A549 (cell line): ENCODE results near the gene CFAP410. TPM values are rescaled to one million over a fixed set of nuclear protein-coding genes. Genes with fewer than 3 reads are reported as not detected.

ENCODE experiments used
- ATAC-seq, 2 experiments: fragments of 200-7000 bp in 1 of 2; fragments of >200 bp in 1 of 2; cut with Nextera tagmentation in 1 of 2; cut with Tn5 transposase in 1 of 2; 3 replicates each; pipeline versions ENCODE4 v1.8.0 to v1.9.1; 2018 to 2020; ENCODE audit warnings: mild to moderate bottlenecking in 1 of 2, moderate library complexity in 1 of 2
- CTCF ChIA-PET: fragments of 300-600 bp; sonication (Branson Sonifier 250); formaldehyde crosslinking; extraction: SDS; loops from one replicate; lab custom pipeline; 2021; ENCODE audit warnings: antibody characterized with exemption, inconsistent platforms; lab: Yijun Ruan, JAX
- POLR2A ChIA-PET: fragments of 350-600 bp; formaldehyde crosslinking; extraction: SDS; loops from one replicate; lab custom pipeline; 2021; ENCODE audit warnings: antibody characterized with exemption, inconsistent platforms; lab: Yijun Ruan, JAX
- DNase-seq, 2 experiments: peaks; one replicate each; pipeline versions ENCODE4 v3.0.0 to v3.0.0-alpha.2; 2011 to 2016; ENCODE audit warnings: low read depth in 1 of 2, low spot score in 1 of 2
- FAIRE-seq: peaks from 2 replicates; lab custom pipeline; 2011; peaks lifted over from hg19 to GRCh38; lab: Jason Lieb, UNC
- H3K27ac ChIP-seq, 2 experiments: fragments of >200 bp; sonication (Bioruptor Twin); formaldehyde crosslinking; 3 replicates each; pipeline ENCODE4 v1.5.1; 2016 to 2017
- H3K4me1 ChIP-seq: fragments of >200 bp; sonication (Bioruptor Twin); formaldehyde crosslinking; 3 replicates; pipeline ENCODE4 v1.6.1; 2016
- H3K4me2 ChIP-seq: fragments of >200 bp; sonication (Bioruptor Twin); formaldehyde crosslinking; 3 replicates; pipeline ENCODE4 v1.6.1; 2016
- H3K4me3 ChIP-seq: fragments of >200 bp; sonication (Bioruptor Twin); formaldehyde crosslinking; 3 replicates; pipeline ENCODE4 v1.5.1; 2016
- H3K9me3 ChIP-seq: fragments of >200 bp; sonication (Bioruptor Twin); formaldehyde crosslinking; 3 replicates; pipeline ENCODE4 v1.6.1; 2016
- BCL3 ChIP-seq: fragments of >200 bp; sonication (Bioruptor Twin); formaldehyde crosslinking; IDR thresholded peaks from 3 replicates; pipeline ENCODE4 v1.6.1; 2016
- EHMT2 ChIP-seq: fragments of 200-600 bp; sonication (generic); IDR thresholded peaks from 2 replicates; pipeline ENCODE4 v1.6.1; 2016; ENCODE audit warnings: antibody characterized with exemption, low read depth, mild to moderate bottlenecking, moderate library complexity
- FOSB ChIP-seq: fragments of 250-450 bp; sonication (Bioruptor Pico); IDR thresholded peaks from 2 replicates; pipeline ENCODE4 v1.5.0; 2020; ENCODE audit warnings: mild to moderate bottlenecking, moderate library complexity
- FOSL2 ChIP-seq, 2 experiments: fragments of 450-650 bp in 1 of 2; fragments of >200 bp in 1 of 2; sonication (Bioruptor Twin) in 1 of 2; formaldehyde crosslinking; IDR thresholded peaks; 2 replicates each; pipeline versions ENCODE4 v1.5.0 to v1.6.1; 2016 to 2020; ENCODE audit warnings: mild to moderate bottlenecking in 1 of 2, moderate library complexity in 1 of 2
- GATA3 ChIP-seq: IDR thresholded peaks from 2 replicates; pipeline ENCODE4 v1.6.1; 2012; ENCODE audit warnings: borderline replicate concordance
- MAFK ChIP-seq: fragments of 450-650 bp; IDR thresholded peaks from 2 replicates; pipeline ENCODE4 v1.6.1; 2014; ENCODE audit not compliant: partially characterized antibody
- NR3C1 ChIP-seq: fragments of >200 bp; sonication (Bioruptor Twin); formaldehyde crosslinking; IDR thresholded peaks from 3 replicates; pipeline ENCODE4 v1.6.1; 2017
- PHF8 ChIP-seq: fragments of 200-600 bp; sonication (generic); IDR thresholded peaks from 2 replicates; pipeline ENCODE4 v1.6.1; 2016; ENCODE audit warnings: low read depth, mild to moderate bottlenecking, antibody characterized with exemption, moderate library complexity, borderline replicate concordance
- RFX5 ChIP-seq: fragments of 450-650 bp; IDR thresholded peaks from 2 replicates; pipeline ENCODE4 v1.7.1; 2014; ENCODE audit warnings: antibody characterized with exemption, mild to moderate bottlenecking, moderate library complexity
- RNF2 ChIP-seq: fragments of 200-600 bp; sonication (generic); IDR thresholded peaks from 2 replicates; pipeline ENCODE4 v1.6.1; 2016; ENCODE audit warnings: low read depth, mild to moderate bottlenecking, antibody characterized with exemption, moderate library complexity, borderline replicate concordance
- SREBF2 ChIP-seq: fragments of 450-650 bp; IDR thresholded peaks from 2 replicates; pipeline ENCODE4 v1.6.1; 2014; ENCODE audit warnings: mild to moderate bottlenecking, moderate library complexity
- TP53 ChIP-seq: fragments of 250-450 bp; sonication (Bioruptor Pico); IDR thresholded peaks from 2 replicates; pipeline ENCODE4 v1.5.0; 2021; ENCODE audit warnings: mild to moderate bottlenecking, moderate library complexity
- ZC3H11A ChIP-seq: fragments of 450-650 bp; IDR thresholded peaks from 2 replicates; pipeline ENCODE4 v1.6.1; 2014; ENCODE audit warnings: antibody characterized with exemption, mild to moderate bottlenecking
- ZNF302 ChIP-seq: fragments of 250-450 bp; sonication (Bioruptor Pico); IDR thresholded peaks from 2 replicates; pipeline ENCODE4 v1.9.0; 2021; ENCODE audit warnings: inconsistent platforms, mild to moderate bottlenecking, moderate library complexity
- WGBS: methylation state at CpG from one replicate; pipeline ENCODE4 v1.1.6; 2017; ENCODE audit errors: missing lambda C conversion rate; 5-methylcytosine and 5-hydroxymethylcytosine counted together
- polyA plus RNA-seq, 4 experiments: library from polyadenylated mRNA; depleted of rRNA in 3 of 4; stranded (reverse); fragments of >200 nt; fragmentation: RNase III in 1 of 4; extraction: RNeasy Plus Mini Kit Qiagen cat#74134 plus additional on column Dnase treatment in 1 of 4; gene quantifications; 2 replicates in 3 of 4; 3 replicates in 1 of 4; pipeline ENCODE4 v1.2.3, GENCODE V29; 2011 to 2017
- TF ChIP-seq, protein P1 (sequence below): fragments of 200-600 bp; sonication (generic); IDR thresholded peaks from 2 replicates; pipeline ENCODE4 v1.6.1; 2016; ENCODE audit warnings: antibody characterized with exemption, mild to moderate bottlenecking, moderate library complexity
- TF ChIP-seq, protein P2 (sequence below): fragments of 250-450 bp; sonication (Bioruptor Pico); IDR thresholded peaks from 2 replicates; pipeline ENCODE4 v1.5.0; 2020; ENCODE audit warnings: low read depth, mild to moderate bottlenecking, moderate library complexity
- TF ChIP-seq, protein P3 (sequence below): fragments of >200 bp; sonication (Bioruptor Twin); formaldehyde crosslinking; IDR thresholded peaks from 2 replicates; pipeline ENCODE4 v1.6.1; 2016
- TF ChIP-seq, protein P4 (sequence below): IDR thresholded peaks from 2 replicates; pipeline ENCODE4 v1.6.1; 2012

CFAP410 gene
- polyA plus RNA-seq, 2 of the 4 experiments (the other 2 are of a cell fraction) = 3.2 to 7.1 TPM

DNA sequence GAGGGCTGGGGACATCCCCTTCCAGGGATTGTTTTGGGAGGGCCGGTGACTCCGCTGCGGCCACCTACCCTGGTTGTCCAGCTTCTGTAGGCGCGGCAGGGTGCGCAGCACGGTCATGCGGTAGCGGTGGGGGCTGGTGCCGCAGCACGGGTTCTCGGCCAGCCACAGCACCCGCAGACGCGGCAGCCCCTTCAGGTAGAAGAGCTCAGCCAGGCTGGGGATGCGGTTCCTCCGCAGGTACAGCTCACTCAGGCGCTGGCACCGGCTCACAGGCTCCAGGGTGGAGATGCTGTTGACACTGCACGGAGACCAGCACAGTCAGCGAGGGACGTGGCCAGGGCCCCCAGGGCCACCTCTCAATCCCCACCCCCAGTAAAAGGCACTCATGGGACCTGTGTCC is 6.2 kb downstream of the CFAP410 start:
- POLR2A ChIA-PET = no interaction called here
- TF ChIP-seq BCL3 (no peak), TP53 (CRISPR knock-in tag) (no peak), FOSB (CRISPR knock-in tag) (no peak), FOSL2 (IDR thresholded peaks at IDR 0.05) (no peak), FOSL2 (CRISPR knock-in tag; IDR thresholded peaks at IDR 0.05) (no peak), ZNF302 (CRISPR knock-in tag) (no peak), NR3C1 (no peak), MAFK (no peak), EHMT2 (no peak), RFX5 (no peak), GATA3 (no peak), ZC3H11A (no peak), SREBF2 (no peak), PHF8 (no peak), RNF2 (no peak)
- TF ChIP-seq, protein P1, sequence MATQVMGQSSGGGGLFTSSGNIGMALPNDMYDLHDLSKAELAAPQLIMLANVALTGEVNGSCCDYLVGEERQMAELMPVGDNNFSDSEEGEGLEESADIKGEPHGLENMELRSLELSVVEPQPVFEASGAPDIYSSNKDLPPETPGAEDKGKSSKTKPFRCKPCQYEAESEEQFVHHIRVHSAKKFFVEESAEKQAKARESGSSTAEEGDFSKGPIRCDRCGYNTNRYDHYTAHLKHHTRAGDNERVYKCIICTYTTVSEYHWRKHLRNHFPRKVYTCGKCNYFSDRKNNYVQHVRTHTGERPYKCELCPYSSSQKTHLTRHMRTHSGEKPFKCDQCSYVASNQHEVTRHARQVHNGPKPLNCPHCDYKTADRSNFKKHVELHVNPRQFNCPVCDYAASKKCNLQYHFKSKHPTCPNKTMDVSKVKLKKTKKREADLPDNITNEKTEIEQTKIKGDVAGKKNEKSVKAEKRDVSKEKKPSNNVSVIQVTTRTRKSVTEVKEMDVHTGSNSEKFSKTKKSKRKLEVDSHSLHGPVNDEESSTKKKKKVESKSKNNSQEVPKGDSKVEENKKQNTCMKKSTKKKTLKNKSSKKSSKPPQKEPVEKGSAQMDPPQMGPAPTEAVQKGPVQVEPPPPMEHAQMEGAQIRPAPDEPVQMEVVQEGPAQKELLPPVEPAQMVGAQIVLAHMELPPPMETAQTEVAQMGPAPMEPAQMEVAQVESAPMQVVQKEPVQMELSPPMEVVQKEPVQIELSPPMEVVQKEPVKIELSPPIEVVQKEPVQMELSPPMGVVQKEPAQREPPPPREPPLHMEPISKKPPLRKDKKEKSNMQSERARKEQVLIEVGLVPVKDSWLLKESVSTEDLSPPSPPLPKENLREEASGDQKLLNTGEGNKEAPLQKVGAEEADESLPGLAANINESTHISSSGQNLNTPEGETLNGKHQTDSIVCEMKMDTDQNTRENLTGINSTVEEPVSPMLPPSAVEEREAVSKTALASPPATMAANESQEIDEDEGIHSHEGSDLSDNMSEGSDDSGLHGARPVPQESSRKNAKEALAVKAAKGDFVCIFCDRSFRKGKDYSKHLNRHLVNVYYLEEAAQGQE = no peak
- TF ChIP-seq, protein P2, sequence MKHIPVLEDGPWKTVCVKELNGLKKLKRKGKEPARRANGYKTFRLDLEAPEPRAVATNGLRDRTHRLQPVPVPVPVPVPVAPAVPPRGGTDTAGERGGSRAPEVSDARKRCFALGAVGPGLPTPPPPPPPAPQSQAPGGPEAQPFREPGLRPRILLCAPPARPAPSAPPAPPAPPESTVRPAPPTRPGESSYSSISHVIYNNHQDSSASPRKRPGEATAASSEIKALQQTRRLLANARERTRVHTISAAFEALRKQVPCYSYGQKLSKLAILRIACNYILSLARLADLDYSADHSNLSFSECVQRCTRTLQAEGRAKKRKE (CRISPR knock-in tag) = no peak
- TF ChIP-seq, protein P3, sequence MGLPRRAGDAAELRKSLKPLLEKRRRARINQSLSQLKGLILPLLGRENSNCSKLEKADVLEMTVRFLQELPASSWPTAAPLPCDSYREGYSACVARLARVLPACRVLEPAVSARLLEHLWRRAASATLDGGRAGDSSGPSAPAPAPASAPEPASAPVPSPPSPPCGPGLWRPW = no peak
- TF ChIP-seq, protein P4, sequence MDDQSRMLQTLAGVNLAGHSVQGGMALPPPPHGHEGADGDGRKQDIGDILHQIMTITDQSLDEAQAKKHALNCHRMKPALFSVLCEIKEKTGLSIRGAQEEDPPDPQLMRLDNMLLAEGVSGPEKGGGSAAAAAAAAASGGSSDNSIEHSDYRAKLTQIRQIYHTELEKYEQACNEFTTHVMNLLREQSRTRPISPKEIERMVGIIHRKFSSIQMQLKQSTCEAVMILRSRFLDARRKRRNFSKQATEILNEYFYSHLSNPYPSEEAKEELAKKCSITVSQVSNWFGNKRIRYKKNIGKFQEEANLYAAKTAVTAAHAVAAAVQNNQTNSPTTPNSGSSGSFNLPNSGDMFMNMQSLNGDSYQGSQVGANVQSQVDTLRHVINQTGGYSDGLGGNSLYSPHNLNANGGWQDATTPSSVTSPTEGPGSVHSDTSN = no peak
- H3K4me3 ChIP-seq = no peak overlapping the region
- FAIRE-seq = no peak
- WGBS = 98% methylated on average over 8 of the region's 22 CpGs
- H3K9me3 ChIP-seq = no peaks in the 10 kb centered on the region
- no peak for DNase-seq
- H3K27ac ChIP-seq = no peak overlapping the region
- CTCF ChIA-PET = no interaction called here
- no peaks in the 10 kb centered on the region for H3K4me1 ChIP-seq
- no peak; a peak in 1 of 6 replicates for ATAC-seq
- no peak overlapping the region for H3K4me2 ChIP-seq

DNA sequence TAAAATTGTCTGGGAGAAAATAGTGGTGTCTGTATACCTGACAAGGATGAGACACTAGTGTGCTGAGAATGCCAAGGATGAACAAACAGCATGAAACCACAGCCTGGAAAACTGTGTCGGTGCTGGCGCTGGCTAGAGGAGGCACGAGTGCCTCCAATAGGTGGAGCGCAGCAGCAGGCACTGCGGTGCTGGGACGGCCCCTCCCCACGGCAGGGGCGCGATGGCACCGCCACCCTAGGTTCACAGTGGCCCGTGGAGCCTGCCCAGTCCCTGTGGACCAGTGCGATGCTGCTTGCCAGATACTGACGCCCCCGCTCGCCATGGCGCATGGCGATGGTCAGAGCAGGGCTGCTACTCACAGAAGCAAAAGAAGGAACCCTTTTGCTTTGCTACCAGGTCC is 6.8 kb downstream of the CFAP410 start:
- FAIRE-seq = no peak
- CTCF ChIA-PET = interaction anchor here (1.3 kb wide), 1 partner anchor 23 kb away, joined by 3 read pairs; no protein-coding TSS in a partner anchor
- no peak; a peak in 1 of 6 replicates for ATAC-seq
- TF ChIP-seq, protein P4 = no peak
- no peak for TF ChIP-seq GATA3
- no peak overlapping the region for H3K4me2 ChIP-seq
- no peaks in the 10 kb centered on the region for H3K4me1 ChIP-seq
- H3K4me3 ChIP-seq = no peak overlapping the region
- POLR2A ChIA-PET = no interaction called here
- H3K27ac ChIP-seq = no peak overlapping the region
- WGBS = 85% methylated on average over 13 of the region's 17 CpGs
- no peaks in the 10 kb centered on the region for H3K9me3 ChIP-seq
- no peak for DNase-seq
